Measurements from ENCODE around the gene CACNA1A.
A peak's percentile ranks its signal among the peaks of the same experiment; 100 is the strongest.

CACNA1A gene

GRCh38 chr19:13238891-13239534 is 267.3 kb downstream of the CACNA1A start:
- no peak for DNase-seq

DNA sequence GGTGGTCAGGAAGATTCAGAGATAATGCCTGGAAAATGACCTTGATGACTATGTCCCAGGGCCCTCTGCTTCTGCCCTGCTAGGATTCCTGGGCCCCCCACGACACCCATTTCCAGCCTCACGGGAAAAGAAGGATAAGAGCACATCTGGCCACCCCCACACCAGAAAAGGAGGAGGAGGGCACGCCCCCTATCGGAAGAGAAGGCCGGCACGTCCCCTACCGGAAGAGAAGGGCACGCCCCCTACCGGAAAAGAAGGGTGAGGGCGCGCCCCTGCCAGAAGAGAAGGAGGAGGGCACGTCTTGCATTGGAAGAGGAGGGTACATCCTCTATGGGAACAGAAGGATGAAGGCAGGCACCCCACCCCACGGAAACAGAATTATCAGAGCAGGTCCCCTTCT is 271.8 kb downstream of the CACNA1A start:
- peak in 1 of 51 donors; percentile 1 for DNase-seq

- no peak for DNase-seq
Measured at GRCh38 chr19:13231663-13232062, 274.6 kb downstream of the CACNA1A start.

GRCh38 chr19:13229246-13229645 is 277.0 kb downstream of the CACNA1A start:
- no peak for DNase-seq

- DNase-seq, result no peak
Measured at GRCh38 chr19:13228561-13228960, 277.7 kb downstream of the CACNA1A start.

GRCh38 chr19:13226983-13227382 is 279.3 kb downstream of the CACNA1A start:
- DNase-seq, result no peak

DNA sequence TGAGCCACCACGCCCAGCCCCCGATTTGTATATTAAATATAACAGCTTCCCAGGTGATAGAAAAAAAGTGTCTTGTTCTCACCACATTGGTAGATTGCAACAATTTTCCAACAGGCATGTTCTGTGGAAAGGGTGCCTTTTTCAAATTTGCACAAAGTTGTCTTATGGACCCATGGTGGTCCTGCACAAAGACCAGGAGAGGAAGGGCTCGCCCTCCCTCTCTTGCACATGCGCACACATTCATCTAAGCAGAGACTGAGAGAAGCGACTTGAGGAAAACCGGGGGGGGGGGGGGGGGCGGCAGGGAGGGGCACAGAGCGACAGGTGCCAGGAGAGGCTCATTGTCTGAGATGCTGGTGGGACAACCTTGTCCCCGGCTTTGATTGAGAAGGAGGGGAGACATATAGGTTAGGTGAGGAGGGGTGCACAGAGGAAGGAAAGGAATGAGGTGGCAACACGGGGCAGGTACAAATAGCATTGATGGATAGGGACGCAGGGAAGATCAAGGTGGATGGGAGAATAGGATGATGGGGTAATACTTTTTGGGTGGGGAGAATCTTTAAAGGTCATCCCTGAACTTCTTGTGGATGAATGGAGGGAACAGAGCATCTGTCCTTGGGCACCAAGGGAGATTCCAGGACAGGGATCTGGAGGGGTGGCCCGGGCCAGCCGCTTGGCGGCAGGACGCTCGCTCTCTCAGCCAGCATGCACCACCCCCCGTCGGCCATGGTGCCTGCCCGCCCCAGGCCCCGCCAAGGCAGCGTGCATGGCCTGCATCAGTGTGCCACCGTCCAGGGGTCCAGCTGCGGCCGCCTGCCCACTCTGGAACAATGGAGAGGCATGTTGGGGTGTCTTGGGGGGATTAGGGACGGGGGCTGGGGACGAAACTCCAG is 280.1 kb downstream of the CACNA1A start:
- no peak for DNase-seq

DNA sequence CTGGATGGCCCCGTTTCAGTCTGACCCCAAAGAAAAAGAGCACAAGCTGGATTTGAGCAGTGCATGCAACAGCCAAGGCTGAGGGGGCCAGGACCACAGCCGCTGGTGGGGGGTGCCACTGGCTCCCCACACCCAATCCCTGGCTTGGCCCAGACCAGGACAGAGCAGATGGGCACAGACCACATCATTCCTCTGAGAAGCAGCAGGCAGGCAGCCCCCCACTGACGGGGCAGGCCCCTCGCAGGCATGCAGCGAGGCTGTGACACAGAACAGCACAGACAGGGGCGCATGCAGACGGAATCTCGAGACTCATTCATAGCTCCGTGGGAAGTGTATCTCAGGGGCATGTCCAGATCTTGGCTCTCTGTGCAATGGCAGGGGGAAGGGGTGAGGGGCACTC is 281.2 kb downstream of the CACNA1A start:
- DNase-seq, result no peak

DNA sequence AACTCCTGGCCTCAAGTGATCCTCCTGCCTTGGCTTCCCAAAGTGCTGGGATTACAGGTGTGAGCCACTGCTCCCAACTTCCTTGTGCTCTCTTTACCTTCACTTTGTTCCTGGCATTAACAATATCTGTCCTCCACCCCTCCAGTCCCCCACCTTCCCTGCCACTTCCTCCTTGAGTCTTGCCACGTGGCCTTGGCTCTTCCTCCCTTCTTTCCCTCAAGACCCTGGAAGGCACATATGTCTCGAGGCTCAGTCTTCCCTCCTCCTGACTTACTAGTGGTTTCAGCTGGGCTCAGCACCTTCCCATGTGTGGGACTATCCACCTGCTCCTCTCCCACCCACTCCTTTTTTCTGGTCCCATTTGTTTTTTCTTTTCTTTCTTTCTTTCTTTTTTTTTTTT is 285.4 kb downstream of the CACNA1A start:
- DNase-seq, result no peak

DNA sequence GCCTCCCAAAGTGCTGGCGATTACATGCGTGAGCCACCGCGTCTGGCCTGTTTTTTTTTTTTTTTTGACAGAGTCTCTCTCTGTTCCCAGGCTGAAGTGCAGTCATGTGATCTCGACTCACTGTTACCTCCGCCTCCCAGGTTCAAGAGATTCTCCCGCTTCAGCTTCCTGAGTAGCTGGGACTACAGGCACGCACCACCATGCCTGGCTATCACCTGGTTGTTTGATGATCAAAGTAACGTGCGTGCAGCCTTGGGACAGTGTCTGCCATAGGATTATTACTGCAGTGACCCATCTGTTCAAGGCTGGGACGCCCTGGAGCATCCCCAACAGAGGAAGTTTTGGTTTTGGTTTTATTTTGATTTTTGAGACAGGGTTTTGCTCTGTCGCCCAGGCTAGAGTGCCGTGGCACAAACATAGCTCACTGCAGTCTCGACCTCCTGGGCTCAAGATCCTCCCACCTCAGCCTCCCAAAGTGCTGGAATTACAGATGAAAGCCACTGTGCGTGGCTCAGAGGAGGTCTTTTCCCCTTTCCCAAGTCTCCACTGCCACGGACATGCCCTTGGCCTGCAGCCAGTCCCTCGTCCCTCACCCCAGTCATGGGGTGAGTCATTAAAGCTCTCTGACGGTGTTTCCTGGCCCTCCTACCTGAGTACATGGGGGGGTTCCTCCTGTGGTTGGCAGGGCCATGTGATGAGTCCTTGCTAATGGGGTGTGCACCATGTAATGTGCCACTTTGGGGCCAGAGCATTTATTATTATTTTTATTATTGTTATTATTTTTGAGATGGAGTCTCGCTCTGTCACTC is 290.5 kb downstream of the CACNA1A start:
- DNase-seq, result no peak

- DNase-seq, result no peak
Measured at GRCh38 chr19:13214036-13214730, 292.1 kb downstream of the CACNA1A start.

DNA sequence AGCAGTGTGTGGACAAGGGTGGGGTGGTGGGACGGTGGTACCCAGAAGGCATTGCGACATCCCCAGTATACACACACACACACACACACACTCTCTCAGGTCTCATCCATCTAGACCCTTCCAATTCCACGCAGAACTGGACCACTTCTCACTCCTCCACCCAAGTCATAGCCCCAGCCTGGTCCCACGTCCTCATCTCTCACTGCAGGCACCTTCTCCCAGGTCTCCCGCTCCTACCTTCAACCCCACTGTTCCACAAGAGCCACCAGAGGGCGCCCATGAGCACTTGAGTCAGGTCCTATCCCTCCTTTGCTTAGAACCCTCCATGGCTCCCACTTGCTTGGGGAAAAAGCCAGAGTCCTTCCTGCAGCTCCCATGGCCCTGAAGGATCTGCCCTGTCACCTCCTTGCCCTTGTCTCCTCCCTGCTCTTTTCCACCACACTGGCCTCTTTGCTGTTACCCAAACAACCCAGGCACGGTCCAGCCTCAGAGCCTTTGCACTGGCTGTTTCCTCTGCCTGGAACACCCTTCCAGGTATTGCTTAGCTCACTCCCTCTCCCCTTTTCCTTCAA is 293.4 kb downstream of the CACNA1A start:
- DNase-seq, result peak in 9 of 51 donors; percentile 3 to 35 (median 11)

- DNase-seq, result no peak
Measured at GRCh38 chr19:13211426-13212308, 294.6 kb downstream of the CACNA1A start.

DNA sequence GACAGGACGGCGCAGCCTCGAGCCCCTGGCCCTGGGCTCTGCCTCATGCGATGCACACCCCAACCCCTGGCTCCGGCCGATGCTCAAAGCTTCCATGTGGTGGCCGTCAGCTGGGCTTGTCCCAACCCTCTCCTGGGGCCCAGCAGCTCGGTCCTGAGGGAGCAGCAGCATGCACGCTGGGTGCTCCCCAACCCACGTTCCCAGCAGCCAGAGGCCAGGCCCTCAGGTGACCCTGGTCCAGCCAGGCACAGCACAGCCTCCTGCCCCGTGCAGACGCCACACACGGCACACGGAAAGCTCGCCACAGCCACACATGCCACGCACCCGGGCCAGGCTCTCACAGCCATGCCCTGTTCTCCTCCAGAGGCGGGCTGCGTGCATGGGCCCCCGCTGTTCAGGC is 295.3 kb downstream of the CACNA1A start:
- DNase-seq, result no peak

GRCh38 chr19:13210339-13210775 is 295.9 kb downstream of the CACNA1A start:
- no peak for DNase-seq

GRCh38 chr19:13209484-13210338 is 296.6 kb downstream of the CACNA1A start:
- DNase-seq, result no peak

DNA sequence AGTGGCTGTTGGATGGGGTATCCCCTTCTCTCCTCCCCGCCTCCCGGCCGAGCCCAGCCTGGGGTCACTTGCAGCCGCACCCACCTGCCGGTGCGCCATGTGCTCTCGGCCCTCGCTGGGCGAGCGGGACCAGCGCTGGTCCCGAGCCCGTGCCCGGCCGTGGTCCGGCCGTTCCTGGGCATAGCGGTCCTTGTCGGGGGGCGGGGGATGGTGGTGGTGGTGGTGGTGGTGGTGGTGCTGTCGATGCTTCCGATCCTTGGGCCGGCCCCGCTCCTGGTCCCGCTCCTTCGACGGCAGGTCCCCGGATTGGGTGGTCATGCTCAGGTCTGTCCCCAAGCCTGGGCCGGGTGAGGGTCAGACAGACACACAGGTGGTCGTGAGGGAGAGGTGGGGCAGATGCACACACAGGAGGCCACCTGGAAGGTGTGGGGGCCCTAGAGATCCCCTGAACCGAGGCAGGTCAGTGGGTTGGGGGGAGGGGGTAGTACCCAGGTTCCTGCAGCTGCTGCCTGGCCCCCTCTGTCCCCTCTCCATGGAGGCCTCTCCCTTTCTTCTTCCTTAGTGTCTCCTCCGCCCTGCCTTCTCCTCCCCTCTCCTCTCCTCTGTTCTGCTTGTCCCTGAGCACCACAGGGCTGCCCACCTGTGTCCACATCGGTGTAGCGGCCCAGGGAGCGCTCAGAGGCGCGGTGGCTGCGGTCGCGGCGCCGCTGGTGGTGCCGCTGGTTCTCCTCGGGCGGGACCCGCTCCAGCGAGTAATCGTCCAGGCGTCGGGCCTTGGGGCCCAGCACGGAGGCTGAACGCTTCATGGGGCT is 297.4 kb downstream of the CACNA1A start:
- no peak for DNase-seq

Data from hypothalamus (tissue), 51 donors.